Glomerular visceral epithelial cell (primary cell): Measurements from ENCODE around the gene RPN2.

ENCODE experiments used
- DNase-seq: peaks from one replicate; pipeline ENCODE4 v3.0.0-alpha.2; 2016; ENCODE audit errors: extremely low spot score

Gene RPN2

GRCh38 chr20:37218976-37219375 lies 39.8 kb downstream of the RPN2 start:
- no peak for DNase-seq

DNA sequence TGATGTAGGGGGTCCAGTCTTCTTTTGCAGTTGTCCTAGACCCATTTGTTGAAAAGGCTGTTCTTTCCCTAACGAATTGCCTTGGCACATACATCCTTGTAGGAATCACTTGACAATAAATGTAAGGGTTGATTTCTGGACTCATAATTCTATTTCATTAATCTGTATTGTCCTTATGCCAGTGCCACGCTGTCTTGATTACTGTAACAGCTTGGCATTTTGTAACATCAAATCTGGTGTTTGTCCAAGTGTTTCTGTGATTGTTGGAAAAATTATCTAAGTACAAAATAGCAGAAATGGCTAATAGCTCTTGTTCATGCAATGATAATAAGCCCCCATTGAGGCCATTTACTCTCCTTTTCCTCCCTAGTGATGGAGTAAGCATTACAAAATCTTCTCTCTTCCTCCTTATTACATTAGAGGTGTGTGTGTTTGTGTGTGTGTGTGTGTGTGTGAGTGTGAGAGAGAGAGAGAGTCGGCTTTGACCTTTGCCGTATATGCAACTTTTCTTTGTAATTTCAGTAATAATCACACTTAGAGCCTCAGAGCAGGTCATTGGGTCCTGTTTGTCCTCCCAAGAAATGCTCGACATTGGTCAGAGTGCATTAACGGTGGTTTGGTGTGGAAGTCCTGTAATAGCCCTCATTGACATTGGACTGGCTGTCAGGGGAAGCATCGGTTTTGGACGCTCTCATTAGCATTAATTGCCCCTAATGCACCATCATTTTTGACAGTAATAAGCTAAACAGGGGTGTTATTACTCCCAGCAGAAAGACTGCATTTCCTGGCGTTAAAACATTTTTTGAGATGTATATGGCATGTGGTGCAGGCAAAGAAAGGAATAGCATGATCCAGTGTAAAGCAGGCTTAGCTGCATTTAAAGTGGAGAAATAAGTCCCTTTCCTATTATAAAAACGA lies 40.9 kb downstream of the RPN2 start:
- no peak for DNase-seq

DNA sequence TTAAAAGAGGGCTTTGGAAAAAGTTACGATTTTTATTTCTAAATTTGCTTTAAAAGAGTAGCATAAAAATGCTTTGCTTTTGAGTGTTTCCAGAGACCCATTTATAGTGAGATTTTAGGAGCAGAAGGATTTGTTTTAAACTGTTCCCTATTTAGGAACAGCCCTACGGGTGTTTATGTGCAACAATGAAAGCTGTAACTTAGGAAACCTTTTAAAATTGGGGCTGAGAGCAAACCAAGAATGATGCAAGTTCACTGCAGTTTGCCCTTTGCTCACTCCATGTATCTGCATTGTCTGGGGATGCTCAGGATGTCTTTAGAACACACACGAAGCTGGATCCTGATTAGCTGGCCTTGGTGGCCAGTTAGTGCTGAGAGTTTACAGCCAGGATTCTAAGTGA lies 41.6 kb downstream of the RPN2 start:
- no peak for DNase-seq

- DNase-seq = no peak
Observed at GRCh38 chr20:37222086-37222485, 43.0 kb downstream of the RPN2 start.

GRCh38 chr20:37223053-37223452 lies 43.9 kb downstream of the RPN2 start:
- DNase-seq = peak; percentile 67

DNA sequence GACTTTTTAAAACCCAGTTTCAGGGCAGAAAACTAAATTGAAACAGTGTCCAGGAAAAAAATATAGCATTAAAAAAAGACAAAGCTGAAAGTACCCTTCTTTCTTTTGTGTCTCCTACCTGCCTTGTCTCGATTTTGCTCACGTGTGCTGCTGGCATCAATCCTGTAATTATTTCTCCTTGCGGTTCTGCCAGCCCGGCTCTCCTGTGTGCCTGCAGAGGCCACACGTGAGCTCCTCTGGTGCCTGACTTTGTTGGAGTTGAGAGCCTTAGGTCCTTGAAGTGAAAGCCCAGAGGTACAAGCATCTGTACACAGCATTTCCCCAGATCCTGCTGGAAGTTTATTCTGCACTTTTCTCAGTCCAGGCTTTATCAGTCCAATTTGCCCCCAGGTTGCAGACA lies 46.0 kb downstream of the RPN2 start:
- DNase-seq = no peak

DNA sequence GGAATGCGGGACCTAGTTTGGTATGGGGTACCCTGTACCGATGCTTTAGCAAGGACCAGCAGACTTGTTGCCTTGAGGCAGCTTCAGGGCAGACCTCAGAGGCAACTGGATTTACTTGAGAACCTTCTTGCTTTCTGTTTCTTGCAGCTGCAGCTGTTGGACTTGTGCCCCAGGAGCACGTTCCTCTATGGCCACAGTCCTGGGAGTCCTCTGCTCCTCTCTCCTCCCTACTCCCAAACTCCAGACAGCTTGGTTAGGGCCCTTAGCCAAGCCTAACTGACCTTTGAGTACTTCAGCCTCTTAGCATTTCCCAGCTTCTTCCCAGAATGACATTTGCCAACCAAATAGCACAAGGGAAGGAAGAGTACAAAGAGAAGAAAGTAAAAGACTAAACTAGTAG lies 47.8 kb downstream of the RPN2 start:
- DNase-seq = no peak

- DNase-seq = no peak
Observed at GRCh38 chr20:37228082-37228481, 49.0 kb downstream of the RPN2 start.

- DNase-seq = no peak
Observed at GRCh38 chr20:37228656-37229055, 49.5 kb downstream of the RPN2 start.

- no peak for DNase-seq
Observed at GRCh38 chr20:37229357-37229756, 50.2 kb downstream of the RPN2 start.

- DNase-seq = no peak
Observed at GRCh38 chr20:37230200-37230599, 51.1 kb downstream of the RPN2 start.

- DNase-seq = no peak
Observed at GRCh38 chr20:37231947-37232630, 53.0 kb downstream of the RPN2 start.

DNA sequence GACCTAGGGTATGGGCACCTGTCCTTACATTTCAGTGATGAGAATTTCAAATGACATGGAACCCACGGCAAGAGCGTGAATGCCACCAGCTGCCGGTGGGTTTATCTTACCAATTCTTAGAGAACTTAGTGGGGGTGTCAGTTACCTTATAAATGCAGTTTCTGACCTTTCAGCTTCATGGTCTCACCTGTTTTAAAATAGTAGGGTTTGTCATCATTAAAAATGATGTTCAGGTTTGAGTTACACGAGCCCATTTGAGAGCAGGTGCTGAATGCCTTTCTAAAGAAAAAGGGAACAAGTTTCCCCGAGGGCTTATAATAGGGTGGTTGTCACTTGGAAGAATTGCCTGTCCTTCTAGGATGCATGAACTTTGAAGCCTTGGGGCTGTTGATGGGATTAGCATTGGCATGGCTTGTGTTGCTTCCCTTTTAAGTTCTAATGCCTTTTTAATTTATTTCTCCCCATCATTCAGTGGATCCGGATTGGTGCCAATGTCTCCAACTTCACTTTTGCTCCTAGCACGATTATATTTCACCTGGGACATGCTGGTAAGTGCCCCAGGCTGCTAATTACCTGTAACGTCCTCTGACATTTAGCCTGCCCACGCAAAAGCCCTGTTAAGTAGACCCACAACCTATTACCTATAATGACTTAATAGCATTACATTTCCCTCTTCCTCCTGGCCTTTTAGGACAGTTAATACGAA lies 54.6 kb downstream of the RPN2 start:
- DNase-seq = no peak

DNA sequence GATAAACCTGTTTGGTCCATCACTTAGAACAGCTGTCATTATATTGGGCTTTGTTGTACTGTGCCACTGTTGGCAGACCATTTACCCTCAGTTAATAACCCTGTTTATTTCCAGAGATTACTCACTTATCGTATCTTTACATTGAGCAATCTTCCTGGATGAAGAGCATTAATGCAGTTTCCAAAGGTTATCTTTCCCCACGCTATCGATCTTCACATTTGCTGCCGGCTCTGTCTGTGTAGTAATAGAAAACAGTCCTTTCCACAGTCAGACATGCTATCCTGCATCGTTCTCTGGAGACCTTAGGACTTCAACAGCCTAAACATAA lies 55.1 kb downstream of the RPN2 start:
- no peak for DNase-seq

DNA sequence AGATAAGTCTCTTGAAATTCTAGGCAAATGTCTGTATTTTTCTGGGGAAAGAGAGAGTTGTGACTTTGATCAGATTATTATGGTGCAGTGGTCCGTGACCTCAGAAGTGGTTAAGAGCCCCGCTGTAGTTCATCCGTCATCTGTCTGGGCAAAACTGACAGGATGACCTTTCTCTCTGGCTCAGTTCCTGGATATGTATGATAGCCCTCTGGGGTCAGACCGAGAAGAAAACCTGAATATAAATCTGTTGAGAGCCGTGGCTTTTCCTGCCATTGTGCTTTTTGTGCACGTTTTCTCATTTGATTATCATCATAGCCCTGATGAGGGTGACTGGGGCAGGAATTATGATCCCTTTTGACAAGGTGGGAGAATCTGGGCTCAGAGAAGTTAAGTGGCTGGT lies 55.9 kb downstream of the RPN2 start:
- no peak for DNase-seq

- no peak for DNase-seq
Observed at GRCh38 chr20:37236462-37236861, 57.3 kb downstream of the RPN2 start.

DNA sequence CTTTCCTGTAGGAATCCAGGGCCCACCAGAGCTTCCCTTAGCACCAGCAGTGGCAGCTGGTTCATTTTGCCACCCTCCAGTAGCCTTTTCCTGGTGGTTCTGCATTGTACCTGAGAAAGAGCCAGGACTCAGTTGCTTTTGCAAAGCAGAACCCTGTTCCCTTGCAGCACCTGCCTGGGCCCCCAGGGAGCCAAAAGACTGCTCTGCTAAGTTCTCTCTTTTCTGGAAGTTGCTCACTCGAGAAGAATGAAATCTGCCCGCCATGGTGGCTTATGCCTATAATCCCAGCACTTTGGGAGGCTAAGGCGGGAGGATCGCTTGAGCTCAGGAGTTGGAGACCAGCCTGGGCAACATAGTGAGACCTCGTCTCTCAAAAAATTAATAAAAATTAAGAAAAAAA lies 58.5 kb downstream of the RPN2 start:
- no peak for DNase-seq

GRCh38 chr20:37238426-37238825 lies 59.3 kb downstream of the RPN2 start:
- no peak for DNase-seq

GRCh38 chr20:37238935-37239451 lies 59.9 kb downstream of the RPN2 start:
- DNase-seq = no peak

DNA sequence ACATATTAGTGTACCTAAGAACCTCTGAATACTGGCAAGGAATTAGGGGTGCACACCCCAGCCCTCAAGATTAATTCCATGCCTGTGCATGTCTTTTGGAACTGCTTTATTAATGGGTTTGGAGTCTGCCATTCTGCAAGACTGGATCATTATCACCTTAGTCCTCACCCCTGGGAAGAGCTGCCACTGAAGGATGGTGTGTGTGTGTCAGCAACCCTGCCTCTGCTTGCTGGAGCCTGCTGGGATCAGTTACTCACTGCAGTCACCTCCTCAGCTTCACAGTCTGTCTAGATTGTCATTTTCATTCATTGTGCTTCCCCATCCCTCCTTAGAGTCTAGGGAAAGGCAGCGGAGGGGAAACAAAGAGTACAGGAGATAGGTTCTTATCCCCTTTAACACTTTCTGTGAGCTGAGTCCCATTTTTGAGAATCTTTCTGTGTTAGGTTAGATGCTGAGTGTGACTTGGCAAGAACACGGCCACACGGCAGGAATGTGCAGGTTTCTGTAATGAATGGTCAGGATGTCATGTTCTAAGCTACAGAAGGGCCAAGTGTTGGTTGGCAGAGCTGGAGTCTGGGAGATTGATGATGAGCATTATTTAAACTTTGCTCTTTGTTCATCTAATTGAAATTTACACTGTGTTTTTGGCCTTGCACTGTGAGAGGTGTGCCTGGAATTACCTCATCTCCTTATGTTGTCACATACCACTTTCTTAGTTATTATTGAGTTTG lies 61.4 kb downstream of the RPN2 start:
- DNase-seq = no peak

DNA sequence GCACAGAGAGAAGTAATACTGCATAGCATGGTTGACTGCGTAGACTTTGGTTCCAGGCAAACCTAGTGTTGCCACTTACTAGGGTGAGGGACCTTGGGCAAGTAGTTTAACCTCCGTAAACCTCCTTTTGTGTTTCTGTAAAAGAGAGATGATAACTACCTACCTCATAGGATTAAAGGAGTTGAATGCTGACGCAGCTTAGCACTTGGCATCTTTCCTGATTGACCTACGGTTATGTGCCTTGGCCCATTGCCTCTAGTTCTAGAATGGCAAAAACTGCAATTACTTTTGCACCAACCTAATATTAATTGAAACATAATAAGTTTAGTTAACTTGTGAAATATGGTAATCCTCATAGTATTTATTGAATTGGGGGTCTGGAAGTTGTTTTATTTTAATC lies 63.4 kb downstream of the RPN2 start:
- DNase-seq = no peak
